Ovary (tissue), 1 donor: ENCODE measurements around the gene BRIP1.

Experiments used
- EP300 ChIP-seq: sonication (generic); formaldehyde crosslinking; IDR thresholded peaks from one replicate; pipeline ENCODE4 v1.6.1; 2017; ENCODE audit warnings: antibody characterized with exemption
- POLR2A ChIP-seq: fragments of 450-650 bp; IDR thresholded peaks from one replicate; pipeline ENCODE4 v1.6.1; 2017; ENCODE audit warnings: antibody characterized with exemption, mild to moderate bottlenecking, moderate library complexity

DNA sequence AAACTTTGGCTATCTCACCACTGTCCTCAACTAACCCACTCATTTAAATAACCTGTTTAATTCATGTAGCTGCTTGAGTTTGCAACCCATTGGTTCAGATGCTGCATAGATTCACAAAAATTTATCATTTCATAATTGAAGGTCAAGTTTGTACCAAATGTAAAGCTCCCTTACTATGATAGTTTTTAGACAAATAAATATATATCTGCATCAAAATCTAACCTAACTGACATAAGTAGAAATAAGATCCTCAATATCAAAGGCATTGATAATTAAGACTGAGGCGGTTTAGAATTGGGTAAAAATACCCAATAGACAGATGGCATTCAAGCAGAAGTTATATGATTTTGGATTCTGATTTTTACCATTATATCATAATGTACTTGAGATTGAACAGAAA, 139.4 kb downstream of the BRIP1 start:
- TF ChIP-seq EP300, result no peak
- no peak for TF ChIP-seq POLR2A
